ENCODE measurements around the gene CCDC107.

DNA sequence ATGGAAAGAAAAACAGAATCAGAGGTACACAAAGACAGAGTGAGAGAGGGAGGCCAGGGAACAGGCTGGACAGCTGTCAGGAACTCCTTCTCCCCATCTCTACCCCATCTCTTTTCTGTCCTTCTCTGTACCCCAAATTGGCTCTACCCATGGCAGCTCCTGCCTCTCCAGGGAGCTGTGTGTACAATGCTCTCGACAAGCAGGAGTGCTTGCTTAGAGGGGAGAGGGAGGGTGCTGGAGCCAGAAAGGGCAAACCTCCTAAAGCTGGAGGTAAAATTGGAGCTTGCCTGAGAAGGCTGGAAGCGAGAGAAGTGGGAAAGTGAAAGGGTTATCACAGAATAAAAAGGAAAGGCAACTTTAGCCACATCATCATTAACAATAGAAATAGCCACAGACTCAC is 25.2 kb downstream of the CCDC107 start:
- TF ChIP-seq, protein P1, sequence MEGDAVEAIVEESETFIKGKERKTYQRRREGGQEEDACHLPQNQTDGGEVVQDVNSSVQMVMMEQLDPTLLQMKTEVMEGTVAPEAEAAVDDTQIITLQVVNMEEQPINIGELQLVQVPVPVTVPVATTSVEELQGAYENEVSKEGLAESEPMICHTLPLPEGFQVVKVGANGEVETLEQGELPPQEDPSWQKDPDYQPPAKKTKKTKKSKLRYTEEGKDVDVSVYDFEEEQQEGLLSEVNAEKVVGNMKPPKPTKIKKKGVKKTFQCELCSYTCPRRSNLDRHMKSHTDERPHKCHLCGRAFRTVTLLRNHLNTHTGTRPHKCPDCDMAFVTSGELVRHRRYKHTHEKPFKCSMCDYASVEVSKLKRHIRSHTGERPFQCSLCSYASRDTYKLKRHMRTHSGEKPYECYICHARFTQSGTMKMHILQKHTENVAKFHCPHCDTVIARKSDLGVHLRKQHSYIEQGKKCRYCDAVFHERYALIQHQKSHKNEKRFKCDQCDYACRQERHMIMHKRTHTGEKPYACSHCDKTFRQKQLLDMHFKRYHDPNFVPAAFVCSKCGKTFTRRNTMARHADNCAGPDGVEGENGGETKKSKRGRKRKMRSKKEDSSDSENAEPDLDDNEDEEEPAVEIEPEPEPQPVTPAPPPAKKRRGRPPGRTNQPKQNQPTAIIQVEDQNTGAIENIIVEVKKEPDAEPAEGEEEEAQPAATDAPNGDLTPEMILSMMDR (conservative IDR thresholded peaks at IDR 0.05; ENCODE audit: low read depth in 2 of 2), result no peak
- TF ChIP-seq EZH2phosphoT487 (IDR thresholded peaks at IDR 0.05; ENCODE audit: unreplicated experiment) (no peak), EZH2 (IDR thresholded peaks at IDR 0.05; ENCODE audit: low read depth, unreplicated experiment) (no peak), POLR2AphosphoS5 (IDR thresholded peaks at IDR 0.05; ENCODE audit: low read depth) (no peak), NANOG (IDR thresholded peaks at IDR 0.05; ENCODE audit: borderline replicate concordance) (no peak), JUNB (IDR thresholded peaks at IDR 0.05; ENCODE audit: unreplicated experiment) (no peak), STAT1 (IDR thresholded peaks at IDR 0.05; ENCODE audit: unreplicated experiment) (no peak), CREB1 (CRISPR knock-in tag; IDR thresholded peaks at IDR 0.05; ENCODE audit: low read depth) (no peak), ZNF114 (CRISPR knock-in tag; IDR thresholded peaks at IDR 0.05) (no peak), ZNF331 (CRISPR knock-in tag; IDR thresholded peaks at IDR 0.05; ENCODE audit: low read depth) (no peak)
- TF ChIP-seq, protein P2, sequence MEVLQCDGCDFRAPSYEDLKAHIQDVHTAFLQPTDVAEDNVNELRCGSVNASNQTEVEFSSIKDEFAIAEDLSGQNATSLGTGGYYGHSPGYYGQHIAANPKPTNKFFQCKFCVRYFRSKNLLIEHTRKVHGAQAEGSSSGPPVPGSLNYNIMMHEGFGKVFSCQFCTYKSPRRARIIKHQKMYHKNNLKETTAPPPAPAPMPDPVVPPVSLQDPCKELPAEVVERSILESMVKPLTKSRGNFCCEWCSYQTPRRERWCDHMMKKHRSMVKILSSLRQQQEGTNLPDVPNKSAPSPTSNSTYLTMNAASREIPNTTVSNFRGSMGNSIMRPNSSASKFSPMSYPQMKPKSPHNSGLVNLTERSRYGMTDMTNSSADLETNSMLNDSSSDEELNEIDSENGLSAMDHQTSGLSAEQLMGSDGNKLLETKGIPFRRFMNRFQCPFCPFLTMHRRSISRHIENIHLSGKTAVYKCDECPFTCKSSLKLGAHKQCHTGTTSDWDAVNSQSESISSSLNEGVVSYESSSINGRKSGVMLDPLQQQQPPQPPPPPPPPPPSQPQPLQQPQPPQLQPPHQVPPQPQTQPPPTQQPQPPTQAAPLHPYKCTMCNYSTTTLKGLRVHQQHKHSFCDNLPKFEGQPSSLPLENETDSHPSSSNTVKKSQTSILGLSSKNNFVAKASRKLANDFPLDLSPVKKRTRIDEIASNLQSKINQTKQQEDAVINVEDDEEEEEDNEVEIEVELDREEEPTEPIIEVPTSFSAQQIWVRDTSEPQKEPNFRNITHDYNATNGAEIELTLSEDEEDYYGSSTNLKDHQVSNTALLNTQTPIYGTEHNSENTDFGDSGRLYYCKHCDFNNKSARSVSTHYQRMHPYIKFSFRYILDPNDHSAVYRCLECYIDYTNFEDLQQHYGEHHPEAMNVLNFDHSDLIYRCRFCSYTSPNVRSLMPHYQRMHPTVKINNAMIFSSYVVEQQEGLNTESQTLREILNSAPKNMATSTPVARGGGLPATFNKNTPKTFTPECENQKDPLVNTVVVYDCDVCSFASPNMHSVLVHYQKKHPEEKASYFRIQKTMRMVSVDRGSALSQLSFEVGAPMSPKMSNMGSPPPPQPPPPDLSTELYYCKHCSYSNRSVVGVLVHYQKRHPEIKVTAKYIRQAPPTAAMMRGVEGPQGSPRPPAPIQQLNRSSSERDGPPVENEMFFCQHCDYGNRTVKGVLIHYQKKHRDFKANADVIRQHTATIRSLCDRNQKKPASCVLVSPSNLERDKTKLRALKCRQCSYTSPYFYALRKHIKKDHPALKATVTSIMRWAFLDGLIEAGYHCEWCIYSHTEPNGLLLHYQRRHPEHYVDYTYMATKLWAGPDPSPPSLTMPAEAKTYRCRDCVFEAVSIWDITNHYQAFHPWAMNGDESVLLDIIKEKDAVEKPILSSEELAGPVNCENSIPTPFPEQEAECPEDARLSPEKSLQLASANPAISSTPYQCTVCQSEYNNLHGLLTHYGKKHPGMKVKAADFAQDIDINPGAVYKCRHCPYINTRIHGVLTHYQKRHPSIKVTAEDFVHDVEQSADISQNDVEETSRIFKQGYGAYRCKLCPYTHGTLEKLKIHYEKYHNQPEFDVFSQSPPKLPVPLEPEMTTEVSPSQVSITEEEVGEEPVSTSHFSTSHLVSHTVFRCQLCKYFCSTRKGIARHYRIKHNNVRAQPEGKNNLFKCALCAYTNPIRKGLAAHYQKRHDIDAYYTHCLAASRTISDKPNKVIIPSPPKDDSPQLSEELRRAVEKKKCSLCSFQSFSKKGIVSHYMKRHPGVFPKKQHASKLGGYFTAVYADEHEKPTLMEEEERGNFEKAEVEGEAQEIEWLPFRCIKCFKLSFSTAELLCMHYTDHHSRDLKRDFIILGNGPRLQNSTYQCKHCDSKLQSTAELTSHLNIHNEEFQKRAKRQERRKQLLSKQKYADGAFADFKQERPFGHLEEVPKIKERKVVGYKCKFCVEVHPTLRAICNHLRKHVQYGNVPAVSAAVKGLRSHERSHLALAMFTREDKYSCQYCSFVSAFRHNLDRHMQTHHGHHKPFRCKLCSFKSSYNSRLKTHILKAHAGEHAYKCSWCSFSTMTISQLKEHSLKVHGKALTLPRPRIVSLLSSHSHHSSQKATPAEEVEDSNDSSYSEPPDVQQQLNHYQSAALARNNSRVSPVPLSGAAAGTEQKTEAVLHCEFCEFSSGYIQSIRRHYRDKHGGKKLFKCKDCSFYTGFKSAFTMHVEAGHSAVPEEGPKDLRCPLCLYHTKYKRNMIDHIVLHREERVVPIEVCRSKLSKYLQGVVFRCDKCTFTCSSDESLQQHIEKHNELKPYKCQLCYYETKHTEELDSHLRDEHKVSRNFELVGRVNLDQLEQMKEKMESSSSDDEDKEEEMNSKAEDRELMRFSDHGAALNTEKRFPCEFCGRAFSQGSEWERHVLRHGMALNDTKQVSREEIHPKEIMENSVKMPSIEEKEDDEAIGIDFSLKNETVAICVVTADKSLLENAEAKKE (CRISPR knock-in tag; IDR thresholded peaks at IDR 0.05), result no peak
- TF ChIP-seq, protein P3, sequence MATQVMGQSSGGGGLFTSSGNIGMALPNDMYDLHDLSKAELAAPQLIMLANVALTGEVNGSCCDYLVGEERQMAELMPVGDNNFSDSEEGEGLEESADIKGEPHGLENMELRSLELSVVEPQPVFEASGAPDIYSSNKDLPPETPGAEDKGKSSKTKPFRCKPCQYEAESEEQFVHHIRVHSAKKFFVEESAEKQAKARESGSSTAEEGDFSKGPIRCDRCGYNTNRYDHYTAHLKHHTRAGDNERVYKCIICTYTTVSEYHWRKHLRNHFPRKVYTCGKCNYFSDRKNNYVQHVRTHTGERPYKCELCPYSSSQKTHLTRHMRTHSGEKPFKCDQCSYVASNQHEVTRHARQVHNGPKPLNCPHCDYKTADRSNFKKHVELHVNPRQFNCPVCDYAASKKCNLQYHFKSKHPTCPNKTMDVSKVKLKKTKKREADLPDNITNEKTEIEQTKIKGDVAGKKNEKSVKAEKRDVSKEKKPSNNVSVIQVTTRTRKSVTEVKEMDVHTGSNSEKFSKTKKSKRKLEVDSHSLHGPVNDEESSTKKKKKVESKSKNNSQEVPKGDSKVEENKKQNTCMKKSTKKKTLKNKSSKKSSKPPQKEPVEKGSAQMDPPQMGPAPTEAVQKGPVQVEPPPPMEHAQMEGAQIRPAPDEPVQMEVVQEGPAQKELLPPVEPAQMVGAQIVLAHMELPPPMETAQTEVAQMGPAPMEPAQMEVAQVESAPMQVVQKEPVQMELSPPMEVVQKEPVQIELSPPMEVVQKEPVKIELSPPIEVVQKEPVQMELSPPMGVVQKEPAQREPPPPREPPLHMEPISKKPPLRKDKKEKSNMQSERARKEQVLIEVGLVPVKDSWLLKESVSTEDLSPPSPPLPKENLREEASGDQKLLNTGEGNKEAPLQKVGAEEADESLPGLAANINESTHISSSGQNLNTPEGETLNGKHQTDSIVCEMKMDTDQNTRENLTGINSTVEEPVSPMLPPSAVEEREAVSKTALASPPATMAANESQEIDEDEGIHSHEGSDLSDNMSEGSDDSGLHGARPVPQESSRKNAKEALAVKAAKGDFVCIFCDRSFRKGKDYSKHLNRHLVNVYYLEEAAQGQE (IDR thresholded peaks at IDR 0.05; ENCODE audit: unreplicated experiment), result no peak
- TF ChIP-seq, protein P4, sequence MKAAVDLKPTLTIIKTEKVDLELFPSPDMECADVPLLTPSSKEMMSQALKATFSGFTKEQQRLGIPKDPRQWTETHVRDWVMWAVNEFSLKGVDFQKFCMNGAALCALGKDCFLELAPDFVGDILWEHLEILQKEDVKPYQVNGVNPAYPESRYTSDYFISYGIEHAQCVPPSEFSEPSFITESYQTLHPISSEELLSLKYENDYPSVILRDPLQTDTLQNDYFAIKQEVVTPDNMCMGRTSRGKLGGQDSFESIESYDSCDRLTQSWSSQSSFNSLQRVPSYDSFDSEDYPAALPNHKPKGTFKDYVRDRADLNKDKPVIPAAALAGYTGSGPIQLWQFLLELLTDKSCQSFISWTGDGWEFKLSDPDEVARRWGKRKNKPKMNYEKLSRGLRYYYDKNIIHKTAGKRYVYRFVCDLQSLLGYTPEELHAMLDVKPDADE (IDR thresholded peaks at IDR 0.05), result no peak
